ENCODE data around the gene JCHAIN. TPM values are rescaled to one million over a fixed set of nuclear protein-coding genes. Genes with fewer than 3 reads are reported as not detected.

Gene JCHAIN
- total RNA-seq (ENCODE audit: low replicate concordance) = 0.09 TPM in 1 of 2 replicates, not detected in the other

DNA sequence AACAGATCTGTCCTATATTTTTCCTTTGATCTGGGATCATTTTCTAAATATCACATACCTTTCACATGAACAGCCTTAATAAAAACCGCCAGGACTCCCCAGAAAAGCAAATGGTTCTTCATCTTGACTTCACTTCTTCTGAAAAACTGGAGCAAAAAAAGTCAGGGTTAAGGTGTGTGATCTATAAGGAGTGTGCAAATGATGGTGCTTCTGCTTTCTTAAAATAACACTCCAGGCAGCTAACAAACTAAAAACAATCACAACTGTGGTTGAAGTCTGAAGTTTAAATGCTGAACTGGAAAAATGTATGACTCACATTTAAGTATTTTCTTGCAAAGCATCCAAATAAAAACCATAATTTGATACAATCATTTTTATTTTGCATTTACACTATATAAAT, at the start of gene JCHAIN:
Gene JCHAIN, minus strand, starts transcription at position 140 of the 400 bp plus-strand sequence. Its CDS starts 18 bp downstream, at position 122.
- H3K9me3 ChIP-seq (ENCODE audit: low read depth) = no peaks in the 10 kb centered on the region
- H3K36me3 ChIP-seq = no peaks in the 10 kb centered on the region
- H3K9ac ChIP-seq = no peak within 1 kb of the TSS
- H3F3A ChIP-seq (ENCODE audit: low read depth) = no peaks in the 10 kb centered on the region
- no peak within 1 kb of the TSS for H3K4me2 ChIP-seq
- no peak within 1 kb of the TSS for H3K4me3 ChIP-seq
- H3K27ac ChIP-seq = no peak within 1 kb of the TSS
- TF ChIP-seq EZH2 (IDR thresholded peaks at IDR 0.05) (no peak), EZH2phosphoT487 (IDR thresholded peaks at IDR 0.05) (no peak)
- TF ChIP-seq, protein P1, sequence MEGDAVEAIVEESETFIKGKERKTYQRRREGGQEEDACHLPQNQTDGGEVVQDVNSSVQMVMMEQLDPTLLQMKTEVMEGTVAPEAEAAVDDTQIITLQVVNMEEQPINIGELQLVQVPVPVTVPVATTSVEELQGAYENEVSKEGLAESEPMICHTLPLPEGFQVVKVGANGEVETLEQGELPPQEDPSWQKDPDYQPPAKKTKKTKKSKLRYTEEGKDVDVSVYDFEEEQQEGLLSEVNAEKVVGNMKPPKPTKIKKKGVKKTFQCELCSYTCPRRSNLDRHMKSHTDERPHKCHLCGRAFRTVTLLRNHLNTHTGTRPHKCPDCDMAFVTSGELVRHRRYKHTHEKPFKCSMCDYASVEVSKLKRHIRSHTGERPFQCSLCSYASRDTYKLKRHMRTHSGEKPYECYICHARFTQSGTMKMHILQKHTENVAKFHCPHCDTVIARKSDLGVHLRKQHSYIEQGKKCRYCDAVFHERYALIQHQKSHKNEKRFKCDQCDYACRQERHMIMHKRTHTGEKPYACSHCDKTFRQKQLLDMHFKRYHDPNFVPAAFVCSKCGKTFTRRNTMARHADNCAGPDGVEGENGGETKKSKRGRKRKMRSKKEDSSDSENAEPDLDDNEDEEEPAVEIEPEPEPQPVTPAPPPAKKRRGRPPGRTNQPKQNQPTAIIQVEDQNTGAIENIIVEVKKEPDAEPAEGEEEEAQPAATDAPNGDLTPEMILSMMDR (IDR thresholded peaks at IDR 0.05) = no peak
- no peaks in the 10 kb centered on the region for H3K27me3 ChIP-seq
- H2AFZ ChIP-seq (replicated peaks) = no peak within 1 kb of the TSS
- Mint-ChIP-seq H3K4me3 (no peak within 1 kb of the TSS), H3K4me1 (no peaks in the 10 kb centered on the region), H3K27me3 (ENCODE audit: insufficient read depth, low read depth) (no peaks in the 10 kb centered on the region), H3K36me3 (no peaks in the 10 kb centered on the region), H3K9me3 (no peaks in the 10 kb centered on the region), H3K27ac (no peak within 1 kb of the TSS)
- H3K79me2 ChIP-seq (ENCODE audit: low read depth) = no peaks in the 10 kb centered on the region
- H4K20me1 ChIP-seq (ENCODE audit: low read depth) = no peaks in the 10 kb centered on the region
- DNase-seq (ENCODE audit: low spot score) = no peak
- no peaks in the 10 kb centered on the region for H3K4me1 ChIP-seq

DNA sequence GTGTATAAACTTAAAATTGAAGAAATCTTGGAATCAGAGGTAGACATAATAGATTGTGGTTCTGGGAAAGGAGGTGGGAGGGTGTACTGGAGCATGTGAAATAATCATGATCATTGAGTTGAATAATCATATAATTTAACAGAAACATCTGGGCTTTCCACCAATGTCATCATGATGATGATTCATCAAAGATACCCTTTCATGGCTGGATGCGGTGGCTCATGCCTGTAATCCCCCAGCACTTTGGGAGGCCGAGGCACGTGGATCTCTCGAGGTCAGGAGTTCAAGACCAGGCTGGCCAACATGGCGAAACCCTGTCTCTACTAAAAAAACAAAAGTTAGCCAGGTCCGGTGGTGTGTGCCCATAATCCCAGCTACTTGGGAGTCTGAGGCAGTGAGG, 48.8 kb upstream of the JCHAIN start:
- peaks cover 90% of the 10 kb centered on the region for H3K79me2 ChIP-seq (ENCODE audit: low read depth)
- no peak overlapping the region for H3K27ac Mint-ChIP-seq

DNA sequence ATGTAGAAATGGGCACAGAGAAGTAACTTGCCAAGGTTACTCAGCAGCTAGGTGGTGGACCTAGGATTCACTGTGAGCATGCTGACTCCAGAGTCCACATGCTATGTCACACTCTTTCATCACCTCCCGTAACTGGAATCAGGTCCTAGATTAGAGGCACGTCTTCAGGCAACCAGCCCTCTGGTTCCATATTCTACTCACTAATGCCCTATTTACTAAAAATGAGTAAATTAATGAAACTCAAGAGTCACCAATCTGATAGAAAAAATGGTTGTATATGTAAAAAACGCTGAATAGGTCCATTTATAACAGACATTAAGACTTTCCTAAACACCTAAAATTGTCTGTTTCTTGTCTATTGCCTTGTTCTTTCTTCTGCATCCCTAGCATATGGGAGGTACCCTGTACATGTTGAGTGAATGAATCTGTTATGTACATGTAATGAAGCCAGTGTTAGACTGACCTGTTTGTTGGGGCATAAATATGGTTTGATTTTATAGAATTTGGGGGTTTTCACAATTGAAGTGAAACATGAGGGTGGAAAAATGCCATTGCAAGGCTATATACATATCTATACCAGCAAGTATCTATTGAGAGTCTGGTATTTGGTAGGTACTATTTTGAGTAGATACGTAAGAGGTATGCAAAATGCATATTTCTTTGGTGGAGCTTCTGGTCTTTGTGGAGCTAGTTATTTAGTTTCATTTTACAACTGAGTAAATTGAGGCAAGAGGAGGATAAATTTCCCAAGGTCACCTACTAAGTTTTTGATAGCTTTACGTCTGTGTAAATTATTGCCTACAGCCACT, 48.0 kb upstream of the JCHAIN start:
- peaks cover 27% of the 10 kb centered on the region for H3K4me1 Mint-ChIP-seq
- H3K27ac ChIP-seq = no peak overlapping the region
- no peak overlapping the region for H3K27ac Mint-ChIP-seq
- H3K4me1 ChIP-seq = peaks cover 14% of the 10 kb centered on the region
- H3K27me3 ChIP-seq = no peaks in the 10 kb centered on the region
- peaks cover 18% of the 10 kb centered on the region for H4K20me1 ChIP-seq (ENCODE audit: low read depth)
- peaks cover 91% of the 10 kb centered on the region for H3K79me2 ChIP-seq (ENCODE audit: low read depth)
- no peak overlapping the region for H2AFZ ChIP-seq (replicated peaks)
- H3K36me3 ChIP-seq = no peaks in the 10 kb centered on the region
- H3K27me3 Mint-ChIP-seq (ENCODE audit: insufficient read depth, low read depth) = peaks cover 2% of the 10 kb centered on the region
- no peak overlapping the region for H3K9ac ChIP-seq
- no peak overlapping the region for H3K4me3 ChIP-seq
- peaks cover 9% of the 10 kb centered on the region for H3K36me3 Mint-ChIP-seq
- H3K4me2 ChIP-seq = no peak overlapping the region
- H3K9me3 ChIP-seq (ENCODE audit: low read depth) = no peaks in the 10 kb centered on the region
- peaks cover 12% of the 10 kb centered on the region for H3F3A ChIP-seq (ENCODE audit: low read depth)
- no peak for DNase-seq (ENCODE audit: low spot score)
- no peak for TF ChIP-seq EZH2 (IDR thresholded peaks at IDR 0.05)
- TF ChIP-seq EZH2phosphoT487 (IDR thresholded peaks at IDR 0.05) = no peak
- TF ChIP-seq, protein P1 (IDR thresholded peaks at IDR 0.05) = no peak
- peaks cover 5% of the 10 kb centered on the region for H3K9me3 Mint-ChIP-seq
- no peak overlapping the region for H3K4me3 Mint-ChIP-seq

More for the DNA sequence above, 48.8 kb upstream of the JCHAIN start:
- TF ChIP-seq EZH2 (IDR thresholded peaks at IDR 0.05) (no peak), EZH2phosphoT487 (IDR thresholded peaks at IDR 0.05) (no peak)
- TF ChIP-seq, protein P1 (IDR thresholded peaks at IDR 0.05) = no peak
- Mint-ChIP-seq H3K4me3 (no peak overlapping the region), H3K27me3 (ENCODE audit: insufficient read depth, low read depth) (peaks cover 2% of the 10 kb centered on the region), H3K9me3 (peaks cover 5% of the 10 kb centered on the region), H3K4me1 (peaks cover 19% of the 10 kb centered on the region), H3K36me3 (peaks cover 9% of the 10 kb centered on the region)
- Histone ChIP-seq H3K9ac (no peak overlapping the region), H3K27ac (no peak overlapping the region), H4K20me1 (ENCODE audit: low read depth) (peaks cover 10% of the 10 kb centered on the region), H3K9me3 (ENCODE audit: low read depth) (no peaks in the 10 kb centered on the region), H3K4me3 (no peak overlapping the region), H3K4me2 (no peak overlapping the region), H2AFZ (replicated peaks) (no peak overlapping the region), H3K4me1 (peaks cover 6% of the 10 kb centered on the region), H3F3A (ENCODE audit: low read depth) (peaks cover 4% of the 10 kb centered on the region), H3K36me3 (no peaks in the 10 kb centered on the region), H3K27me3 (no peaks in the 10 kb centered on the region)
- DNase-seq (ENCODE audit: low spot score) = no peak

Measured in neural progenitor cell (in vitro differentiated cells).